ENCODE results near the gene ADH1A. TPM values are rescaled to one million over a fixed set of nuclear protein-coding genes. Genes with fewer than 3 reads are reported as not detected.

The ADH1A gene
- total RNA-seq, 2 experiments from 2014 or later = not detected

DNA sequence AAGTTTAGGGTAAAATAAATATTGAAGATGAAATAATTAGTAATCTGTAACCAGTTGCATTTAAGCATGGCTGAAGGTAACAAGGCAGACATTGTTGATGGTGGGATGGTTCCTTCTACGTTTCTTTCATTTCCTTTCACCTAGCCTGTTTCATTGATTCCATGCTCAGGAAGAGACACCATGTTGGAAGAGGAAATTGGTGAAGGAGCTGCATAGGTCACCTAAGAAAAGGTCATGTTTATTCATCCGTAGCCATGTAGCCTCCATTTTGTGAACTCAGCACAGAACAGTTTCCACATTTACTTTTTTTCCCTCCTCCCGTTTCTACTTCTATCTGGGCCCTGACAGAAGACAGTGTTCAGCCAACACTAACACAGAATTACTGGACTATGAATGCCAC is 26.6 kb upstream of the ADH1A start:
- no peak overlapping the region for H3K27ac Mint-ChIP-seq
- H3K27me3 Mint-ChIP-seq = peaks cover 7% of the 10 kb centered on the region
- DNase-seq (no peak), ATAC-seq (no peak)
- ChIA-PET POLR2A (no interaction called here), CTCF (no interaction called here)
- intact Hi-C loops (cut with DNase I, micrococcal nuclease) = no loop called here
- no peaks in the 10 kb centered on the region for H3K36me3 Mint-ChIP-seq (ENCODE audit: low read depth)
- no peaks in the 10 kb centered on the region for H3K9me3 Mint-ChIP-seq (ENCODE audit: low read depth)
- no peaks in the 10 kb centered on the region for H3K4me1 Mint-ChIP-seq
- no peak overlapping the region for H3K4me3 Mint-ChIP-seq

GRCh38 chr4:99315839-99316238 is 25.1 kb upstream of the ADH1A start:
- Mint-ChIP-seq H3K36me3 (ENCODE audit: low read depth) (no peaks in the 10 kb centered on the region), H3K4me3 (no peak overlapping the region), H3K27me3 (peaks cover 7% of the 10 kb centered on the region), H3K27ac (no peak overlapping the region), H3K9me3 (ENCODE audit: low read depth) (no peaks in the 10 kb centered on the region), H3K4me1 (no peaks in the 10 kb centered on the region)
- ATAC-seq (no peak), DNase-seq (no peak)
- ChIA-PET POLR2A (no interaction called here), CTCF (no interaction called here)
- intact Hi-C loops (cut with DNase I, micrococcal nuclease) = no loop called here

DNA sequence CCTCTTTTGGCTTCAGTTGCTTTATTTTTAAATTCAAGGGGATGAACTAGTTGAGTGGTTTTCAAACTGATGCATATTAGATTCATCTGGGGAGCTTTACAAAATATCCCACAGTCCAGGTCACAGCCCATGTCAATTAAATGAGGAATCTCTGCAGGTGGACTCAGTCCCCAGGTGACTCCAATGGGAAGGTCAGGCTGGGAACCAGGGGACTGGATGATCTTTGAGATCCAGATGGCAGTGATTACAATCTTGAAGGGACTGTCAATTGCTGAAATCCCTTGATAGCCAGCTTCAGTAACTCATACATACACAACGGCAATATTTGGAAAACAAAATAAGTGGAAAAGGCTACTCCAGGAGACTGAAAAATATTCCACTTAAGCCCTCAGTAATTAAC is 23.4 kb upstream of the ADH1A start:
- DNase-seq (no peak), ATAC-seq (no peak)
- Mint-ChIP-seq H3K27ac (no peak overlapping the region), H3K4me3 (no peak overlapping the region), H3K9me3 (ENCODE audit: low read depth) (no peaks in the 10 kb centered on the region), H3K4me1 (no peaks in the 10 kb centered on the region), H3K27me3 (peaks cover 10% of the 10 kb centered on the region), H3K36me3 (ENCODE audit: low read depth) (no peaks in the 10 kb centered on the region)
- POLR2A ChIA-PET = no interaction called here
- intact Hi-C loops (cut with DNase I, micrococcal nuclease) = no loop called here
- CTCF ChIA-PET = no interaction called here

DNA sequence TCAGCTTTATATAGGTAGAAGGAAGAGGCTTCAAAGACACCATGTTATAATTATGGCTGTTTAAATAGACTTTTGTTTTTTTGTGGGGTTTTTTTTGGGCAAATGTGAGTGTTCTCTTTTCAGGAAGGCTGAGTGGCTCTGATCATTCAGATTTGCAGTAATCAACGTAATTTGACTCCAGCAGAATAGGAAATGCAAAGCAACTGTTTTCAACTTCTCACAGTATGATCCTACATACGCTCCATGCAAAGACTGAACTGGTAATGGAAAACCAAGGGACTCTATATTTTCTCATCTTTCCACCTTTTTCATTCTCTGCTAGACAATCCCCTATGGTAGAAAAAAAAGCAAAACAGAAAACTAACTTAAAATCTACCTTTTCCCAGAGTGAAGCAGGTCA is 19.6 kb upstream of the ADH1A start:
- POLR2A ChIA-PET = no interaction called here
- no peaks in the 10 kb centered on the region for H3K4me1 Mint-ChIP-seq
- no peaks in the 10 kb centered on the region for H3K36me3 Mint-ChIP-seq (ENCODE audit: low read depth)
- intact Hi-C loops (cut with DNase I, micrococcal nuclease) = no loop called here
- no peaks in the 10 kb centered on the region for H3K9me3 Mint-ChIP-seq (ENCODE audit: low read depth)
- no peak overlapping the region for H3K4me3 Mint-ChIP-seq
- no peak overlapping the region for H3K27ac Mint-ChIP-seq
- ATAC-seq (no peak), DNase-seq (no peak)
- CTCF ChIA-PET = no interaction called here
- peaks cover 13% of the 10 kb centered on the region for H3K27me3 Mint-ChIP-seq

DNA sequence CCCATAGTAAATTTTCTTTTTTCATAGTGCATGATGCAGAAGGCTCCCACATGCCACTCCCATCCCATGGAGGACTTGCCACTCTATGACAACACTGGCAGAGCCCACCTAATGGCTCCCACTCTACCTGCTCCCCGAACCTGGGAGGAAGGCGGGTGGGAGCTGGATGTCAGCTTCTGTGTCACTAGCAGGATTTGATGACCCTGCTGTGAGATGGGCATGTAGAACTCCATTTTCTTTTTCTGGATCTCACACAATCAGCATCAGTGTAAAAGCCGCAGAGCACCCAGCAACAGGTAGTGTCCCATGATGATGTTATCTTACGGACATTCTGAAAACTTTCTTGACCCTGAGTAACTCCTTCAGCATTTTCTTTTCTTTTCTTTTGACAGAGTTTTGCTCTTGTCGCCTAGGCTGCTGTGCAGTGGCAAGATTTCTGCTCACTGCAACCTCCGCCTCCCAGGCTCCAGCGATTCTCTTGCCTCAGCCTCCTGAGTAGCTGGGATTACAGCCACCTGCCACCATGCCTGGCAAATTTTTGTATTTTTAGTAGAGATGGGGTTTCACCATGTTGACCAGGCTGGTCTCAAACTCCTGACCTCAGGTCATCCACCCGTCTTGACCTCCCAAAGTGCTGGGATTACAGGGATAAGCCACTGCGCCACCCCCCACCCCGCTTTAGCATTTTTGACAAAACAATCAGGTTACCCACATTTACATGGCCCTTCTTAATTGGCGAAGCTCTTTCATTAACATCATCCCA is 15.0 kb upstream of the ADH1A start:
- Mint-ChIP-seq H3K4me1 (no peaks in the 10 kb centered on the region), H3K27ac (no peak overlapping the region), H3K36me3 (ENCODE audit: low read depth) (no peaks in the 10 kb centered on the region), H3K4me3 (no peak overlapping the region), H3K9me3 (ENCODE audit: low read depth) (peaks cover 2% of the 10 kb centered on the region), H3K27me3 (peaks cover 13% of the 10 kb centered on the region)
- intact Hi-C loops (cut with DNase I, micrococcal nuclease) = no loop called here
- POLR2A ChIA-PET = no interaction called here
- CTCF ChIA-PET = no interaction called here
- ATAC-seq (no peak), DNase-seq (no peak)

DNA sequence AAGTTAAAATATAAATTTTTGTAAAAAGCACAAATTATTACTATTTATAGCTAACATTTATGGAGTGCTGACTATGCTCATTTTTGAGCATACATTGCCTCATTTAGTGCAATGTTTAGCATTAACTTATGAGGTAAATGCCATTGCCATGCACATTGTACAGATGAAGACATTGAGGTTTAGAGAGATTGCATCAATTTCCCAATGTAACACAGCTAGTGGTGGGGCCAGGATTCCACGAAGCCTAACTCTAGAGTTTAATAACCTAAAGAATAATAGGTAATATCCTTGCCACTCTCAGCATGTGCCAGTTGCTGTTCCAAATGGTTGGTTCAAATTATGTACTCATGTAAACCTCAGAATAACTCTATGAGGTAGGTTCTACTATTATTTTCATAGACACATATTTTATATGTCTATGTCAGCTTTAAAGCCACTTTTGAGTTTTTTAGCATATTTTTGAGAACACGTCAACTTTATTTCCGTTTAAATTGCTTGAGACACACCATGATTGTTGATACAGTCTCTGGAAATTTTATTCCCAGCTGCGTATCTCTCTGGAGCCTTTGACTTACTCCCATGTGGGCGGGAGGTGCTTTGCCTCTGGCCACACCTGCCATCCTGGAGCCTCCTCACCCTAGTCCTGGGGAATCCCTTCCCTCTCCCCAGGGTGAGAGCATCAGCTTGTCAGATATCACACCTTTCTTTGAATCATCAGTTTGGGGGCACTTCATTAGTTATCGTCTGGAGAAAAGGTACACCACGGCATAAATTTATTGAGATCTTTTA is 10.8 kb upstream of the ADH1A start:
- no peak overlapping the region for H3K27ac Mint-ChIP-seq
- POLR2A ChIA-PET = no interaction called here
- DNase-seq (no peak), ATAC-seq (no peak)
- CTCF ChIA-PET = interaction anchor here (0.6 to 0.7 kb wide), 2 partner anchors 623 to 698 kb away, joined by 3 to 4 read pairs; no protein-coding TSS in a partner anchor
- H3K27me3 Mint-ChIP-seq = peaks cover 3% of the 10 kb centered on the region
- no peaks in the 10 kb centered on the region for H3K4me1 Mint-ChIP-seq
- H3K4me3 Mint-ChIP-seq = no peak overlapping the region
- H3K36me3 Mint-ChIP-seq (ENCODE audit: low read depth) = no peaks in the 10 kb centered on the region
- H3K9me3 Mint-ChIP-seq (ENCODE audit: low read depth) = peaks cover 21% of the 10 kb centered on the region
- intact Hi-C loops (cut with DNase I, micrococcal nuclease) = no loop called here

DNA sequence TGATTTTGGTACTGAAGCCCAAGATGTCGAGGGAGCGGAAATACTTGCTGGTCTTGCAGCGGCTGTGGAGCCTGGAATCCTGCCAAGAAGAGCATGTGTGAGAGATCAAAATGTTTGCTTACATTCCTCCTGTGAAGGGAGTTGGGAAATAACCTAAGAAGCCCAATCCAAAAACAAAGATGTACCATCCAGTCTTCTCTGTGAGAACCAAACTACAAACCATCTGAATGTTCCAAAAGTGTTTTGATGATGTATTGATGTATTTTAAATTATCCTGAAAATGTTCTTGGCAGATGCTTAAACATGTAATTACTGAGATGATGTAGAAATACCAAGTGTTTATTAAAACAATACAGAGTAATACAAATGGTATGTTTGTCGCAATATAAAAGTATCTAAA is 10.1 kb upstream of the ADH1A start:
- ATAC-seq (no peak), DNase-seq (no peak)
- no peak overlapping the region for H3K27ac Mint-ChIP-seq
- H3K36me3 Mint-ChIP-seq (ENCODE audit: low read depth) = no peaks in the 10 kb centered on the region
- H3K9me3 Mint-ChIP-seq (ENCODE audit: low read depth) = peaks cover 23% of the 10 kb centered on the region
- H3K4me3 Mint-ChIP-seq = no peak overlapping the region
- intact Hi-C loops (cut with DNase I, micrococcal nuclease) = no loop called here
- POLR2A ChIA-PET = no interaction called here
- H3K27me3 Mint-ChIP-seq = peaks cover 2% of the 10 kb centered on the region
- CTCF ChIA-PET = interaction anchor here (0.7 kb wide), 1 partner anchor 622 kb away, joined by 4 read pairs; no protein-coding TSS in a partner anchor
- no peaks in the 10 kb centered on the region for H3K4me1 Mint-ChIP-seq

- CTCF ChIA-PET = no interaction called here
Measured at GRCh38 chr4:99293357-99293756, 2.6 kb upstream of the ADH1A start.

DNA sequence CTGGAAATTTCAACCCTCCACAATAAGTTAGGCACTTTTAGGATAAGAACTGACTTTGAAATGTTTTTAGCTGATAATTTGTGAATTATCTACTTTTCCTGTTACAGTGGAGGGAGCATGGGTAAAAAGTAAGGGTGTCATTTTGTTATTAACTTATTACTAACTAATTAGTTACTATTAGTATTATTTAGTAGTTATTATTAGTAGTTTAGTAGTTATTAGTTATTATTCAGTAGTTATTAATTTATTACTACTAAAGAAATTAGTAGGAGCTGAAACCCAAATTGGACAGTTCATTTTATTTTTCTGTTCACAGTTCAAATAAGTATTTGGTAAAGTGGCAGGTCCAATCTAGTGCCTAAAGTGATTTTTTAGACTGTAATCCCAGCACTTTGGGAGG is 5.4 kb downstream of the ADH1A start:
- no peaks in the 10 kb centered on the region for H3K27me3 Mint-ChIP-seq
- H3K27ac Mint-ChIP-seq = no peak overlapping the region
- no peak overlapping the region for H3K4me3 Mint-ChIP-seq
- no peak for ATAC-seq
- H3K36me3 Mint-ChIP-seq (ENCODE audit: low read depth) = no peaks in the 10 kb centered on the region
- ChIA-PET POLR2A (no interaction called here), CTCF (no interaction called here)
- no peak for DNase-seq
- H3K4me1 Mint-ChIP-seq = no peaks in the 10 kb centered on the region
- H3K9me3 Mint-ChIP-seq (ENCODE audit: low read depth) = no peaks in the 10 kb centered on the region
- intact Hi-C loops (cut with DNase I, micrococcal nuclease) = no loop called here

More at GRCh38 chr4:99293357-99293756, 2.6 kb upstream of the ADH1A start:
- peaks cover 24% of the 10 kb centered on the region for H3K9me3 Mint-ChIP-seq (ENCODE audit: low read depth)
- no peaks in the 10 kb centered on the region for H3K36me3 Mint-ChIP-seq (ENCODE audit: low read depth)
- H3K27ac Mint-ChIP-seq = no peak overlapping the region
- no peaks in the 10 kb centered on the region for H3K27me3 Mint-ChIP-seq
- H3K4me1 Mint-ChIP-seq = no peaks in the 10 kb centered on the region
- ATAC-seq = no peak
- no peak for DNase-seq
- intact Hi-C loops (cut with DNase I, micrococcal nuclease) = no loop called here
- no peak overlapping the region for H3K4me3 Mint-ChIP-seq
- POLR2A ChIA-PET = no interaction called here

- peaks cover 3% of the 10 kb centered on the region for H3K27me3 Mint-ChIP-seq
- CTCF ChIA-PET = no interaction called here
- no peaks in the 10 kb centered on the region for H3K36me3 Mint-ChIP-seq (ENCODE audit: low read depth)
- H3K9me3 Mint-ChIP-seq (ENCODE audit: low read depth) = no peaks in the 10 kb centered on the region
- H3K4me3 Mint-ChIP-seq = no peak overlapping the region
- no peaks in the 10 kb centered on the region for H3K4me1 Mint-ChIP-seq
- intact Hi-C loops (cut with DNase I, micrococcal nuclease) = no loop called here
- POLR2A ChIA-PET = no interaction called here
- ATAC-seq = no peak
- DNase-seq = no peak
- H3K27ac Mint-ChIP-seq = no peak overlapping the region
Measured at GRCh38 chr4:99282731-99283130, 8.1 kb downstream of the ADH1A start.

DNA sequence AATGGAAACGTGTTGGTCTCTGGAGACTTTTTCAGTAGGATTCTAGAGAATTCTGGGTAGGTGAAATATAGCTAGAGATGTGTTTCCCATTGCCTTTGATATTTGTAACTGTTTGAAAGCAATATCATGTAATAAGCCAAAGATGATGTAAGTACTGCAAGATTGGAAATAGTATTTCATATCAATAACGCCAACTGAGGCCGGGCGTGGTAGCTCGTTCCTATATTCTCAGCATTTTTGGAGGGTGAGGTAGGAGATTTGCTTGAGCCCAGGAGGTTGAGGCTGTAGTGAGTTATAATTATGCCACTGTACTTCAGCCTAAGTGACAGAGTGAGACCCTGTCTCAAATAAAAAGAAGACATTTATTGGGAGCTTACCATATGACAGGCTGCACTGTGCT is 9.5 kb downstream of the ADH1A start:
- Mint-ChIP-seq H3K36me3 (ENCODE audit: low read depth) (no peaks in the 10 kb centered on the region), H3K4me1 (no peaks in the 10 kb centered on the region), H3K27ac (no peak overlapping the region), H3K27me3 (peaks cover 3% of the 10 kb centered on the region), H3K9me3 (ENCODE audit: low read depth) (no peaks in the 10 kb centered on the region), H3K4me3 (no peak overlapping the region)
- no peak for DNase-seq
- intact Hi-C loops (cut with DNase I, micrococcal nuclease) = no loop called here
- ChIA-PET CTCF (no interaction called here), POLR2A (no interaction called here)
- ATAC-seq = no peak

DNA sequence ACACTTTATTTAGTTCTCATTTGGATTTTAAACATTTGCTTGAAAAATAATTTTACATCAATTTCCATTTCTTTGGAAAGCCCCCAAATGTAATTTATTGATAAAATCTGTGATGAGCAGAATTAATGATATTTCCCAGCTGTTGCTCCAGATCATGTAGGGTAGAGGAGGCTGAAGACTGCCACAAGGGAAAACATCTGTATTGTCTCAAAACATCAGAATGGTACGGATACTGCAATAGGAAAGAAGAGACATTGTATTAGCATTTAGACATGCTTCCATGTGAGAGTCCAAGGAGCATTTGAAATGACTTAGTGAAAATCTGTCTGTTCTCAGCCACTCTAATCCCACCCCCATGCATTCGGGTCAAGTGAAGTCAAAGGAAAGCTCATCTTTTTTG is 14.4 kb downstream of the ADH1A start:
- DNase-seq = no peak
- Mint-ChIP-seq H3K27ac (no peak overlapping the region), H3K27me3 (peaks cover 3% of the 10 kb centered on the region), H3K36me3 (ENCODE audit: low read depth) (no peaks in the 10 kb centered on the region), H3K9me3 (ENCODE audit: low read depth) (no peaks in the 10 kb centered on the region), H3K4me3 (no peak overlapping the region), H3K4me1 (no peaks in the 10 kb centered on the region)
- no peak for ATAC-seq
- ChIA-PET POLR2A (no interaction called here), CTCF (no interaction called here)
- intact Hi-C loops (cut with DNase I, micrococcal nuclease) = no loop called here

Measured in activated CD4-positive, alpha-beta T cell treated with anti-CD3 and anti-CD28 coated beads for 36 hours (primary cell).